Testis (tissue), 2 donors: ENCODE data around the gene RNF168.

ENCODE experiments used
- CTCF ChIP-seq, 3 experiments: fragments of 450-650 bp in 2 of 3; fragments of 200-600 bp in 1 of 3; sonication (generic) in 1 of 3; IDR thresholded peaks; one replicate each; pipeline ENCODE4 v1.5.1; 2016 to 2019; ENCODE audit warnings: antibody characterized with exemption in 3 of 3, mild to moderate bottlenecking in 2 of 3, moderate library complexity in 1 of 3
- POLR2A ChIP-seq: fragments of 450-650 bp; IDR thresholded peaks from one replicate; pipeline ENCODE4 v1.6.1; 2017; ENCODE audit warnings: antibody characterized with exemption, mild to moderate bottlenecking, moderate library complexity

DNA sequence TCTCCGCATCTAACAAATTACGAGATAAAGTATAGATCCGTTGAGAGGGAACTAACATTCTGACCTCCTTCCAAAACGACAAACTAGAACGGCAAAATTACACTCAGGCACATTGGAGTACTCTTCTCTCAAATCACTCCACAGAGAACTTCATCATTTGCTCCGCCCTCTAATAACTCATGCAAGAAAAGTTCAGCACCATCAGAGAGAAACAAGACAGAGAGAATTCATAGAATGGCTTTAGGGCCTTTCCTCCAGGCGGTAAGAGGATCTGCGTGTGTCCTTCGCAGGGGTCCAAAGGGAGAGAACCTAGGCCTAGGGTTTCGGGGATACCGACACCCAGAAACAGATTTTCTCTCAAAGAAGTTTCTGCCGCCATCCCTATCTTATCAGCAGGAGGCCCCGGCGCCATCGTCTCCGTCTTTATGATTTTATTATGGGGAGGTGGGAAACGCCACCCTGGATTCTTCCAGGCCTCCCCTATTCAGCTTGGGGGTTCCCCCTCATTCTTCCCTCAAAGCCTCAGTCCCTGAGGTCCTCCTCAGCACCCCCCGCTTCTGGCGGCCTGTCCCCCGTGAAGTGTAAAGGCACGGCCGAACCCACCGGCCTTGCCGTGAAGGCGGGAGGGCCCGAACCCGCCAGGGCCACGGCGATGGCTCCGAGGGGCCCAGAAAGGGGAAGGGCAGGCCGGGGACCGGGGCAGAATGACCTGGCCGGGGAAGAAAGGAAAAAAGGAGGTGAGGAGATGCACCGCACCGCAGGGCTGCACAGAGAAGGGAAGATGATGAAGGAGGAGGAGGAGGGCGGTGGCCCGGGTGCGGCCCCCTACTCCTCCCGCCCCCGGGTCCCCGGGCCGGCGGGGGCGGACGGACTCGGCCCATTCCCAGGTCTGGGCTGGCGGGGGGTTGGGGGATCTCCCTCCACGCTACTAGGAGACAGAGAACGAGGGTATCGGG, 72.1 kb downstream of the RNF168 start:
- TF ChIP-seq CTCF (IDR thresholded peaks at IDR 0.05) (no peak), POLR2A (no peak)
